ENCODE measurements around the gene CADPS2.

DNA sequence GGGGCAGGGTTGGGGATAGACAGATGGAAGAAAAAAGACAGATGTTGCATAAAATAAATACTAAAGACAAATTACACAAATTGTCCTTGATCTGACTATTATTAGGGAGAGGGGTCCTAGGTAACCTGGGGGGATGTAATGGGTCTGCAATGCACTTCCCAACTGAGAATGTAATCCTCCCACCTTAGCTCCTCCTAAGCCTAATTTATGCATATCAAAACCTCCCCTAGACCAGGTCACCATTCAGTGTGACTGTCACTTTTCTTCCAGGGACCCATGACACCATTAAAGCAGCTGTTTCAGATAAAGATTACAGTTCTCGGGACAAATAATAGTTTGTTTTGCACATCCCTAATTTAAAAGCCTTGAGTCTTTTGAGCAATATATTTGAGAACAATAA lies 447.8 kb downstream of the CADPS2 start:
- TF ChIP-seq, protein P1, sequence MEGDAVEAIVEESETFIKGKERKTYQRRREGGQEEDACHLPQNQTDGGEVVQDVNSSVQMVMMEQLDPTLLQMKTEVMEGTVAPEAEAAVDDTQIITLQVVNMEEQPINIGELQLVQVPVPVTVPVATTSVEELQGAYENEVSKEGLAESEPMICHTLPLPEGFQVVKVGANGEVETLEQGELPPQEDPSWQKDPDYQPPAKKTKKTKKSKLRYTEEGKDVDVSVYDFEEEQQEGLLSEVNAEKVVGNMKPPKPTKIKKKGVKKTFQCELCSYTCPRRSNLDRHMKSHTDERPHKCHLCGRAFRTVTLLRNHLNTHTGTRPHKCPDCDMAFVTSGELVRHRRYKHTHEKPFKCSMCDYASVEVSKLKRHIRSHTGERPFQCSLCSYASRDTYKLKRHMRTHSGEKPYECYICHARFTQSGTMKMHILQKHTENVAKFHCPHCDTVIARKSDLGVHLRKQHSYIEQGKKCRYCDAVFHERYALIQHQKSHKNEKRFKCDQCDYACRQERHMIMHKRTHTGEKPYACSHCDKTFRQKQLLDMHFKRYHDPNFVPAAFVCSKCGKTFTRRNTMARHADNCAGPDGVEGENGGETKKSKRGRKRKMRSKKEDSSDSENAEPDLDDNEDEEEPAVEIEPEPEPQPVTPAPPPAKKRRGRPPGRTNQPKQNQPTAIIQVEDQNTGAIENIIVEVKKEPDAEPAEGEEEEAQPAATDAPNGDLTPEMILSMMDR (IDR thresholded peaks at IDR 0.05; ENCODE audit: low read length): no peak
- TF ChIP-seq EZH2 (IDR thresholded peaks at IDR 0.05; ENCODE audit: borderline replicate concordance, low read length): no peak
